Thymus (tissue), 11 donors: ENCODE data around the gene KRTAP10-7. TPM values are rescaled to one million over a fixed set of nuclear protein-coding genes. Genes with fewer than 3 reads are reported as not detected.

Source experiments
- DNase-seq, 9 donors: peaks; one replicate each; pipeline ENCODE4 v3.0.0-alpha.2; 2013; ENCODE audit warnings: low spot score in 9 of 9, low read depth in 6 of 9, missing footprints in 1 of 9
- H3K27ac ChIP-seq, 2 donors: one replicate each; pipeline ENCODE4 v1.5.1; 2013; ENCODE audit warnings: control low read depth in 1 of 2, low read depth in 1 of 2, low read length in 1 of 2, mild to moderate bottlenecking in 1 of 2, moderate library complexity in 1 of 2
- H3K27me3 ChIP-seq, 2 donors: one replicate each; pipeline ENCODE4 v1.5.1; 2013; ENCODE audit warnings: low read length in 1 of 2; ENCODE audit not compliant: control insufficient read depth in 2 of 2, insufficient read depth in 1 of 2
- H3K36me3 ChIP-seq, 2 donors: one replicate each; pipeline ENCODE4 v1.5.1; 2013; ENCODE audit warnings: low read length in 1 of 2, mild to moderate bottlenecking in 1 of 2, moderate library complexity in 1 of 2; ENCODE audit not compliant: control insufficient read depth in 2 of 2, insufficient read depth in 2 of 2
- H3K4me1 ChIP-seq, 2 donors: one replicate each; pipeline ENCODE4 v1.5.1; 2013; ENCODE audit warnings: low read length in 2 of 2; ENCODE audit not compliant: control insufficient read depth in 2 of 2, insufficient read depth in 2 of 2
- H3K4me3 ChIP-seq, 2 donors: one replicate each; pipeline ENCODE4 v1.5.1; 2013; ENCODE audit warnings: low read length in 2 of 2, control low read depth in 1 of 2, mild to moderate bottlenecking in 1 of 2
- H3K9me3 ChIP-seq, 2 donors: one replicate each; pipeline ENCODE4 v1.5.1; 2013; ENCODE audit warnings: low read length in 1 of 2, mild to moderate bottlenecking in 1 of 2; ENCODE audit not compliant: control insufficient read depth in 2 of 2, insufficient read depth in 1 of 2
- WGBS: extraction: QIAGEN DNeasy Blood & Tissue Kit; methylation state at CpG from one replicate; pipeline ENCODE4 v1.1.7; 2013; 5-methylcytosine and 5-hydroxymethylcytosine counted together
- polyA plus RNA-seq: library from polyadenylated mRNA; stranded (reverse); fragments of 200-250 nt; gene quantifications from one replicate; pipeline ENCODE4 v1.2.3, GENCODE V29; 2013
- total RNA-seq: library from RNA; stranded (reverse); fragments of 120-200 nt; gene quantifications from one replicate; pipeline ENCODE4 v1.2.4, GENCODE V29; 2013
- donor health status: healthy.

Gene KRTAP10-7
- total and polyA plus RNA-seq, 2 donors = not detected

DNA sequence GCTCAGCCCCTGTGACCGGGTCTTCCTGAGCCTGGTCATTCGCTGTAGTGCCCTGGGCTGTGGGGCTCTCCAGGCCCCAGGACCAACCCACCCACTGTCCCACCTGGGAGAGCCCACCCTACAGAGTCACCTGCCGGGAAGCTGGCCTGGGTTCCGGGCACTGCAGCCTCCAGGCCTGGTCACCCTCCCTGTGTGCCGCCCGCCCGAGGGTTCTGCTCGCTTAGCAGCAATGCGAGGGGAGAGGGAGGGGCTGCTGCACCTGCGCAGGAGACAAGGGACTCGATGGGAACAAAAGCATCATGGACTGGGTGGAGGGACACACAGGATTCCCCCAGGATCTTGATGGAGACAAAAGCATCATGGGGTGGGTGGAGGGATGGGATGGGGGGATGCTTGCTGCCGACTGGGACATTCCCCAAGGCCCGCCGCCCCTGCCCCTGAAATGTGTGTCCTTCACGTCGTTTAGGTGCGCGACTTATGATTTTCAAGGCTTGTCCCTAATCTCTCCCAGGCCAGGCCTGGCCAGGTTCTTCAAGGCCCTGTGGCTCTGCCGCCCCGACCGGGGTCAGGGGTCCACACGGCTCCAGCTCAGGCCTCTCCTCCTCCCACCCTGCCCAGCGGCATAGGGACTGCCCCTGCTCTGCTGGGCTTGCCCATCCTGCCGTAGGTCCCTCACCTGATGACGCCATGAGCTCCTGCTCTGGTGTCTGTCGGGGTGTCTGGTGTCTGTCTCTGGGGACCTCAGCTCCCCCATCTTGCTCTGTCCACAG, 13.2 kb downstream of the KRTAP10-7 start:
- H3K9me3 ChIP-seq = peaks cover 3 to 27% of the 10 kb centered on the region in 2 donors
- DNase-seq = no peak
- no peak overlapping the region for H3K4me3 ChIP-seq
- H3K36me3 ChIP-seq = no peaks in the 10 kb centered on the region
- peaks cover 0 to 3% of the 10 kb centered on the region in 2 donors for H3K4me1 ChIP-seq
- WGBS = 96% methylated on average over 26 of the region's 26 CpGs
- peaks cover 0 to 2% of the 10 kb centered on the region in 2 donors for H3K27me3 ChIP-seq
- no peak overlapping the region for H3K27ac ChIP-seq

DNA sequence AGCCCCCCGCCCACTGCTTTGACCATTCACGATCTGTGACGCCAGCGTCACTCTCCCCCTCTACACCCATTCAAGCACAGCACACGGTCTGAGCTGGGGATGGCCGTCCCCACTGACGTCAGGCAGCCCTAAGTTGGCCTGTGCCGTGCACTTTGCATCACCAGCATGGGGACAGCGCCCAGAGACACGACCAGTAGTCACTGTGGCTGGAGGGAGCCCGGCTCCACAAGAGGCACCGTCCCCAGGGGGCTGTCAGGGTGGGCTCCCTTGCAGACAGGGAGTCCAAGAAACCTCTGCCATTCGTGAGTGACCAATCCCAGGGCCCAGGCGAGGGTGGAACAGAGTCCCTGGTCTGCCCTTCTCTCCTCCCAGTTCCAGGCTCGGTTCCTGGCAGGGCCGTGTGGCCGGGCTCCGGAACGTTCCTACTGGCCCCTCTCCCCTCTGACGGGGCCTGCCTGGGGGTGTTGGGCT, 13.8 kb downstream of the KRTAP10-7 start:
- DNase-seq = no peak
- peaks cover 0 to 3% of the 10 kb centered on the region in 2 donors for H3K4me1 ChIP-seq
- H3K36me3 ChIP-seq = no peaks in the 10 kb centered on the region
- H3K4me3 ChIP-seq = no peak overlapping the region
- peaks cover 3 to 27% of the 10 kb centered on the region in 2 donors for H3K9me3 ChIP-seq
- 91% methylated on average over 20 of the region's 20 CpGs for WGBS
- H3K27ac ChIP-seq = no peak overlapping the region
- H3K27me3 ChIP-seq = peaks cover 0 to 2% of the 10 kb centered on the region in 2 donors

DNA sequence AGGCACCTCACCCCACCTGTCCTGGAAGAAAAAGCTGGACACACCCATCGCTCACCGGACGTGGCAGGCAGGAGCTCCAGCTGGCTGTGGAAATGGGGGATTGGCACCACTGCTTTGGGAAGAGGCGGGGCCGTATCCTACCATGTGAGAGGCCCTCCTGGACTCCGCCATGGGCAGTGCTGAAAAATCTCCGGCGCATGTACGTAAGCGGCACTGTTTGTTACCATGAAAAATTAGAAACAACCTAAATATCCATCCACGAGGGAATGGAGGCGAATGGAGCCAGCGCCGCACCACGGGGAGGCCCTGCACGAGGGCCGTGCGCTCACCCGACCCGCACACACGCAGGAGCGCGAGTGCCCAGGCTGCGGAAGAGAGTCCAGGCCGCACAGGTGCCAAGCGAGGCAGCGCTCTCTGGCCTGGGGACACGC, 14.6 kb downstream of the KRTAP10-7 start:
- WGBS = 94% methylated on average over 28 of the region's 28 CpGs

DNA sequence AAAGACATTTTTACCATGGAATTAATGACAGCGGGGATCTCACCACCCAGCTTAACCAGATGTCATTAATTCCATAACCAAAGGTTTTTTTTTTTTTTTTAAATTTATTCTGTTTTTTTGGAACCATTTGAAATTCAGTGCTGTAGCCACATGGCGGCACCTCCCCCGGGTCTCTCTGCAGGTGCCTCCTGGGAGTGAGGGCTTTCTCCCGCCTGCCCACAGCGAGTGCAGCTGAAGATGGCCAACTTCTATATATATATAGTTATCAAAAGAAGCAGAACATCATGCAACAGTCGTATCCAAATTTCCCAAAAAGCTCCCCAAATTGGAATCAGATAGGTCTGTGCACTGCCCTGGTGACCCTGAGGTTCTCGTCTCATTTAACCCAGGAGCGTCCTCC, 15.1 kb downstream of the KRTAP10-7 start:
- Histone ChIP-seq H3K36me3 (no peaks in the 10 kb centered on the region), H3K4me3 (no peak overlapping the region), H3K27me3 (peaks cover 0 to 2% of the 10 kb centered on the region in 2 donors), H3K4me1 (peaks cover 0 to 3% of the 10 kb centered on the region in 2 donors), H3K9me3 (peaks cover 3 to 25% of the 10 kb centered on the region in 2 donors), H3K27ac (no peak overlapping the region)
- WGBS = 74% methylated on average over 8 of the region's 8 CpGs
- no peak for DNase-seq

More for the DNA sequence above, 14.6 kb downstream of the KRTAP10-7 start:
- H3K4me3 ChIP-seq = no peak overlapping the region
- H3K9me3 ChIP-seq = peaks cover 3 to 27% of the 10 kb centered on the region in 2 donors
- no peak for DNase-seq
- peaks cover 0 to 3% of the 10 kb centered on the region in 2 donors for H3K4me1 ChIP-seq
- peaks cover 0 to 2% of the 10 kb centered on the region in 2 donors for H3K27me3 ChIP-seq
- no peak overlapping the region for H3K27ac ChIP-seq
- no peaks in the 10 kb centered on the region for H3K36me3 ChIP-seq

DNA sequence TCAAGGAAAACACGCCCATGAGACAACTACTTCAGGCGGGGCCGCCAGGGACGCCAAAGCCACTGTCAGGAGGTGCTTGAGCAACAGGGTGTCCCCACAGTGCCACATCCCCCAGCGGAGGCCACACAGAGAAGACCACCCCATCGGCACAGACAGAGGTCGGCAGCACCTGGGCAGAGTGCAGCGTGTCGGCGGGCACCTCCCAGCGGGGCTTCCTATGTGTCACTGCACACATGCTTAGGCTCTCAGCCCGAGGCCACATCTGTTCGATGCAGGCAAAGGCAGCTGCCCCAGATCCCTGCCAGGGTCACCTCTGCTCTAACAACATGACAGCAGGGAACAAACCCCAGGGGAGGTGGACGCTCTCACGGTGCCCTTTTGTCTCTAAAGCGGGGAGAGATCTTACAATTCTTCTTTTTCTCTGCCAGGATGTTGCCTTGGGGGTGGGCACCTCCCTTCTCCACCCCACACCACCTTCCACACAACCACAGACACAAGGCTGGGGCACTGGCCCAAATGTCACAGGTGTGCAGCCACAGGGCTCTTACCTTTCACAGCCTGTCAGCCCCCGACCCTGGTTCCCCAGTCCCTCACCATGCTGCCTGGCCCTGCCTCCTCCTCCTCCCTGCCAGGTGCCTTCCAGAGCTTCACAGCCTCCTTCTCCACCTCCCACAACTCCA, 15.7 kb downstream of the KRTAP10-7 start:
- H3K27ac ChIP-seq = no peak overlapping the region
- peaks cover 3 to 22% of the 10 kb centered on the region in 2 donors for H3K9me3 ChIP-seq
- H3K4me3 ChIP-seq = no peak overlapping the region
- peaks cover 0 to 2% of the 10 kb centered on the region in 2 donors for H3K27me3 ChIP-seq
- WGBS = 82% methylated on average over 17 of the region's 17 CpGs
- no peak for DNase-seq
- H3K36me3 ChIP-seq = no peaks in the 10 kb centered on the region
- peaks cover 0 to 3% of the 10 kb centered on the region in 2 donors for H3K4me1 ChIP-seq

DNA sequence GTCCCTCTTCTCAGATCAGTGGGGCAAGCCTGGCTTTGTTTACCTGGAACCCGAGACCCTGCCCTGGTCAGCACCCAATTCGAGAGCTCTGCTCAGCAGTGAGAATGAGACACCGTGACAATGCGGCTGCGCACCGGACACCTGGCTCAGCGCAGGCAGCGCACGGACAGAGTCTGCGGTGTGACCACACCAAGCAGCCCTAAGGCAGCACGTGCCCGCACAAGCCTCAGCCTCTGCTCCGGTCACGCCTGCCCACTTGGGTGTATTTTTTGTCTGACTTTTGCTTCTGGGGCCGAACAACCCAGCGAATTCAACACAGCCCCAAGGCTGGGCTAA, 16.2 kb downstream of the KRTAP10-7 start:
- no peak overlapping the region for H3K4me3 ChIP-seq
- 85% methylated on average over 16 of the region's 16 CpGs for WGBS
- peaks cover 0 to 2% of the 10 kb centered on the region in 2 donors for H3K27me3 ChIP-seq
- no peak for DNase-seq
- H3K9me3 ChIP-seq = peaks cover 3 to 19% of the 10 kb centered on the region in 2 donors
- H3K4me1 ChIP-seq = peaks cover 0 to 3% of the 10 kb centered on the region in 2 donors
- no peaks in the 10 kb centered on the region for H3K36me3 ChIP-seq
- H3K27ac ChIP-seq = no peak overlapping the region

DNA sequence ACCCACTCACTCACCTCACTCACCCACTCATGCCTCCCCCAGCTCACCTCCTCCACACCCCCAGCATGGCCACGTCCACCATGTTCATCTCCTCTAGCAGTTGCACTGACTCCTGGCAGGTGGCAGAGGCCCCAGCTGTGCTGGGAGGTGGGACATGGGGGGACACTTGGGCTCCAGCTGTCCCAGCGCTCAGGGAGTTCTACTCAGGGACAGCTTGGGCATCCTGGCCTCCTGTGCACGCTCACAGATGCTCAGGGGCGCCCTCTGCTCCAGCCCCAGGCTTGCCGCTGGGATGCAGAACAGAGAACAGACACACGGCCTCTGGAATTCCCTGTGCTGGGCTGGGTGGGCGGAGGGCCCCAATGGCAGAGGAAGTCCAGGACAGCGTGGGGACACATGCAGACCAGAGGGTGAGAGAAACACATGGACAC, 16.7 kb downstream of the KRTAP10-7 start:
- peaks cover under 1 to 13% of the 10 kb centered on the region in 2 donors for H3K9me3 ChIP-seq
- H3K36me3 ChIP-seq = no peaks in the 10 kb centered on the region
- no peak for DNase-seq
- no peak overlapping the region for H3K4me3 ChIP-seq
- peaks cover 0 to 3% of the 10 kb centered on the region in 2 donors for H3K4me1 ChIP-seq
- H3K27me3 ChIP-seq = peaks cover 0 to 2% of the 10 kb centered on the region in 2 donors
- WGBS = 80% methylated on average over 8 of the region's 8 CpGs
- no peak overlapping the region for H3K27ac ChIP-seq

DNA sequence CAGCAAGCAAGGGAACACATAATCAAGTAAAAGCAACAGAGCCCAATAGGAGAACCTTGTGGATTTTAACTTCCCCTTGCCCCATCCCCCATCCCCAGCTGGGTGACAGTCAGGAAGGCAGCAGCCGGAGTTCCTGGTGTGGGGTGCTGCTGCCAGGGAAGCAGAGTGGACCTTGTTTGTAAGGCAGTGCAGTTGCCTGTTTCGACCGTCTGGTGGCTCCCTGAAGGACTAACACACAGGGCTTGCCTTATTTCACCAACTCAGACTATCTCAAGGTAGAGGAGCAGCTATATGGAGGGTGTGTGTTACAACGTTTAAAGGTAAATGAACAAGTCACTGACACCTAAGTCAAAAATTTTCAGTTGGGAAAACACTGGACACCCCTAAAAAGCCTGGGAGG, 18.1 kb downstream of the KRTAP10-7 start:
- Histone ChIP-seq H3K4me3 (no peak overlapping the region), H3K36me3 (no peaks in the 10 kb centered on the region), H3K9me3 (peaks cover 2 to 16% of the 10 kb centered on the region in 2 donors), H3K27ac (no peak overlapping the region), H3K4me1 (peaks cover 0 to 3% of the 10 kb centered on the region in 2 donors), H3K27me3 (peaks cover 0 to 2% of the 10 kb centered on the region in 2 donors)
- 39% methylated on average over 4 of the region's 4 CpGs for WGBS
- no peak for DNase-seq

DNA sequence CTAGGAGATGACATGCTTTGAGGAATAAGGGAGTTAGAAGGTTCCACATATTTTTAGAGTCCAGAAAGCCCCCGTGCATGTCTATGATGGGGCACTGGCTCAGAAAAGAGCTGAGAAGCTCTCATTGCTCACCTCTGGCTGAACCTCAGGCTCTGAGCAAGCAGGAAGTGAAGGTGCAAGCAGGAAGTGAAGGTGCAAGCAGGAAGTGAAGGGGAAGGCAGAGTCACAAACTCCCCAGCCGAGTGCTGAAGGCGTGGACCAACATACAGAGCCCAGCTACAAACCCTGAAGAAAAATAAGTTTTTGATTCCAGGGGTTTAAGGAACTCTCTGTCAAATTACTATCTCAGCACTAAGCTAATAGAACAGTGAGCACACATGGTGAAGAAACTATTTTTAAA, 18.5 kb downstream of the KRTAP10-7 start:
- Histone ChIP-seq H3K4me3 (no peak overlapping the region), H3K27ac (no peak overlapping the region), H3K36me3 (no peaks in the 10 kb centered on the region), H3K9me3 (peaks cover 2 to 16% of the 10 kb centered on the region in 2 donors), H3K27me3 (peaks cover 0 to 2% of the 10 kb centered on the region in 2 donors), H3K4me1 (peaks cover 0 to 3% of the 10 kb centered on the region in 2 donors)
- peak in 3 of 9 donors; percentile 4 to 29 (median 7) for DNase-seq
- 62% methylated on average over 3 of the region's 3 CpGs for WGBS
